Ishikawa (cell line): ENCODE data around the gene CNPY3.

Experiments used
- CEBPB ChIP-seq: IDR thresholded peaks from 2 replicates; pipeline ENCODE4 v1.6.1; 2012
- CREB1 ChIP-seq: IDR thresholded peaks from 2 replicates; pipeline ENCODE4 v1.6.1; 2012; ENCODE audit warnings: low read depth
- EGR1 ChIP-seq: IDR thresholded peaks from 2 replicates; pipeline ENCODE4 v1.6.1; 2012
- EP300 ChIP-seq: IDR thresholded peaks from 2 replicates; pipeline ENCODE4 v1.6.1; 2012; ENCODE audit warnings: borderline replicate concordance
- FOXM1 ChIP-seq: IDR thresholded peaks from 2 replicates; pipeline ENCODE4 v1.6.1; 2012; ENCODE audit warnings: low read depth, borderline replicate concordance
- MAX ChIP-seq: IDR thresholded peaks from 2 replicates; pipeline ENCODE4 v1.6.1; 2012
- NFIC ChIP-seq: IDR thresholded peaks from 2 replicates; pipeline ENCODE4 v1.6.1; 2012
- RAD21 ChIP-seq: IDR thresholded peaks from 2 replicates; pipeline ENCODE4 v1.6.1; 2012; ENCODE audit warnings: low read depth
- REST ChIP-seq: IDR thresholded peaks from 2 replicates; pipeline ENCODE4 v1.6.1; 2012; ENCODE audit warnings: low read depth, mild to moderate bottlenecking
- TAF1 ChIP-seq: IDR thresholded peaks from 2 replicates; pipeline ENCODE4 v1.6.1; 2012; ENCODE audit warnings: low read depth, mild to moderate bottlenecking
- TCF12 ChIP-seq: IDR thresholded peaks from 2 replicates; pipeline ENCODE4 v1.6.1; 2012; ENCODE audit warnings: low read depth
- TEAD4 ChIP-seq: IDR thresholded peaks from 2 replicates; pipeline ENCODE4 v1.6.1; 2012
- USF1 ChIP-seq: IDR thresholded peaks from 2 replicates; pipeline ENCODE4 v1.6.1; 2012
- YY1 ChIP-seq: IDR thresholded peaks from 2 replicates; pipeline ENCODE4 v1.6.1; 2012; ENCODE audit warnings: low read depth
- ZBTB7A ChIP-seq: IDR thresholded peaks from 2 replicates; pipeline ENCODE4 v1.6.1; 2012; ENCODE audit warnings: low read depth

CNPY3 gene

GRCh38 chr6:42914546-42914945, 14.7 kb upstream of the CNPY3 start:
- TF ChIP-seq CEBPB = no peak
- no peak for TF ChIP-seq FOXM1
- TF ChIP-seq MAX = no peak
- no peak for TF ChIP-seq EGR1
- no peak for TF ChIP-seq USF1

GRCh38 chr6:42915732-42916131, 13.5 kb upstream of the CNPY3 start, which contains the start of gene PTCRA:
Gene PTCRA (plus strand): TSS chr6:42916053. CDS start chr6:42916070, 17 bp downstream.
- no peak for TF ChIP-seq TEAD4
- no peak for TF ChIP-seq EGR1
- no peak for TF ChIP-seq FOXM1
- TF ChIP-seq ZBTB7A = no peak
- no peak for TF ChIP-seq YY1
- no peak for TF ChIP-seq CREB1
- no peak for TF ChIP-seq USF1
- TF ChIP-seq CEBPB = no peak
- TF ChIP-seq TCF12 = no peak
- TF ChIP-seq EP300 = no peak
- TF ChIP-seq MAX = no peak
- TF ChIP-seq TAF1 = no peak
- TF ChIP-seq REST = no peak
- no peak for TF ChIP-seq RAD21

- TF ChIP-seq TCF12 (no peak), CEBPB (no peak), RAD21 (no peak), TAF1 (no peak), USF1 (no peak), CREB1 (no peak)
Observed at GRCh38 chr6:42916288-42916687, 13.0 kb upstream of the CNPY3 start.

- TF ChIP-seq TEAD4 (no peak), FOXM1 (no peak), CEBPB (no peak), MAX (no peak), EGR1 (no peak), YY1 (no peak), CREB1 (no peak), ZBTB7A (no peak), TAF1 (no peak), USF1 (no peak)
Observed at GRCh38 chr6:42921801-42922200, 7.5 kb upstream of the CNPY3 start.

GRCh38 chr6:42923666-42924065, 5.6 kb upstream of the CNPY3 start:
- TF ChIP-seq CEBPB (no peak), TEAD4 (no peak), ZBTB7A (no peak), REST (no peak), MAX (no peak), USF1 (no peak), TCF12 (no peak), FOXM1 (no peak), EP300 (no peak), TAF1 (no peak), NFIC (no peak), EGR1 (no peak), RAD21 (no peak), CREB1 (no peak), YY1 (no peak)
